GM23248 (cell line): Measurements from ENCODE around the gene KCND2.

Source experiments
- EZH2 ChIP-seq: fragments of 200-600 bp; sonication (generic); IDR thresholded peaks from 2 replicates; pipeline ENCODE4 v1.6.1; 2018; ENCODE audit warnings: antibody characterized with exemption, mild to moderate bottlenecking; ENCODE audit not compliant: insufficient read depth, poor library complexity, severe bottlenecking
- EZH2phosphoT487 ChIP-seq: fragments of 200-600 bp; sonication (generic); IDR thresholded peaks from 2 replicates; pipeline ENCODE4 v1.6.1; 2018; ENCODE audit warnings: antibody characterized with exemption, moderate library complexity, mild to moderate bottlenecking, low read depth; ENCODE audit not compliant: insufficient read depth

DNA sequence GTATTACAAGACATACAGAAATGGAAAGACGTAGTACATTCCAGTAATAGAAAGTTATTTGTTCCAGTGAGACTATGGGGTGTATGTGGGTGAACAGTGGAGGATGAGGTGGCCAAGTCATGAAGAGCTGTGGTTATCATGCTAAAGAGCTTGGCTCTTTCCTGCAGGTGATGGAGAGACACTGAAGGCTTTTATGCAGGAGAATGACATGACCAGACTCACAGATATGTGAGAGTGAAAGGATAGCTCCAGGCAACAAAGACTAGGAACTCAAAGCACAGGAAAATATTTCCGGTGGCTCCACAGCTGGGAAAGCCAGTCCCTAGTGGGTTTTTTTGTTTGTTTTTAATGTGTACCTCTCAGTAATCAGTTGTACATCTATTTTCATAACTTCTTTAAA lies 451.5 kb downstream of the KCND2 start:
- TF ChIP-seq EZH2 (no peak), EZH2phosphoT487 (no peak)
